Tongue (tissue), 2 donors: Measurements from ENCODE around the gene GALNS. TPM values are rescaled to one million over a fixed set of nuclear protein-coding genes. Genes with fewer than 3 reads are reported as not detected.
"Not testable (repeated sequence)": the region's sequence is repeated elsewhere in the genome, so short reads cannot be mapped to it uniquely, and the experiment has no call there.

Experiments
- DNase-seq: peaks from one replicate; pipeline ENCODE4 v3.0.0-alpha.2; 2015
- total RNA-seq: library from RNA; depleted of rRNA; stranded (reverse); fragments of >200 nt; gene quantifications from one replicate; pipeline ENCODE4 v1.2.3, GENCODE V29; 2014

The GALNS gene
- total RNA-seq, 1 donor from 2014 or later: 18.4 TPM

DNA sequence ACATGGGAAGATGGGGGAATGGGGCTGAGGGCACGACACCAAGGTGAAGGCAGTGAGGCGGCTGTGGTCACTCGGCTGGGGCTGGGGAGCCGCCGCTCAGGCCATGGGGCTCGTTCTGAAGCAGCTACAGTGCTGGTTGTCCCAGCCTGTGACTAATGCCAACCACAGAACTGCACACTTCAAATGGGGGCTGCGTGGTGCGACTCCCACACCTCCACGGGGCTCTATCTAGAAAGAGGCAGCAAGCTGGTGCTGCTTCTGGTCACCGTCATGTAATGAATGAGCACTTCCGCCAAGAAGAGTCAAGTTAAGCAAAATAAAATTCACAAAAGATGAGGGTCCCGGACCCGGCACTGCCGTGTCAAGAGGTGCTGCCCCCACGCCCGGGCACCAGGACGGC is 20.0 kb downstream of the GALNS start:
- no peak for DNase-seq

DNA sequence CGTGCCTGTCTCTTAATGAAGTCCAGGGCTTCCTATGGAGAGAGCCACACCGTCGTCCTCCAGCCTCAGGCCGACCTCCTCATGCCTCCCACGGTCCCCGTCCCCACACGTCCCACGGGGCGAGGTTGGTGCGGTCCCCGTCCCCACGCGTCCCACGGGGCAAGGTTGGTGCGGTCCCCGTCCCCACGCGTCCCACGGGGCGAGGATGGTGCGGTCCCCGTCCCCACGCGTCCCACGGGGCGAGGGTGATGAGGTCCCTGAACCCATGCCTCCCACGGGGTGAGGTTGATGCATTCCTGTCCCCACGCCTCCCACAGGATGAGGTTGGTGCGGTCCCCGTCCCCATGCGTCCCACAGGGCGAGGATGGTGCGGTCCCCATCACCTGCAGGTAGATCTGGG is 20.9 kb downstream of the GALNS start:
- no peak for DNase-seq

DNA sequence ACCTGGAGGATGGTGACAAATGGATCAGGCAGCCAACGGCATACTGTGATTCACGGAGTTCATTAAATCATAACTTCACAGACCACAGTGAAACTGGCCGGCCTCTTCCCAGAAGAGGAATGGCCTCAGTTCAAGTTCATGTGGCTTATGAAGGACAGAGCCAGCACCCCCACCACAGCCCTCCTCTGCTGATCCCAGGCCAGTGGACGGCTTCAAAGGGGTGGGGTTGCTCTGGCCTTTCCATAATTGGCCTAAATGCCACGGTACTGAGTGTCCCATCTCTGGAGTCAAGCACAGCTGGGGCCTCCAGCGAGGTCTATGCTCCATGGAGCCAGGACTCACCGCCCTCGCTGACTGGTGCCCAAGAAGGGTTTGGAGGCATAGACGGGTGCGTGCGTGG is 21.4 kb downstream of the GALNS start:
- DNase-seq: no peak

DNA sequence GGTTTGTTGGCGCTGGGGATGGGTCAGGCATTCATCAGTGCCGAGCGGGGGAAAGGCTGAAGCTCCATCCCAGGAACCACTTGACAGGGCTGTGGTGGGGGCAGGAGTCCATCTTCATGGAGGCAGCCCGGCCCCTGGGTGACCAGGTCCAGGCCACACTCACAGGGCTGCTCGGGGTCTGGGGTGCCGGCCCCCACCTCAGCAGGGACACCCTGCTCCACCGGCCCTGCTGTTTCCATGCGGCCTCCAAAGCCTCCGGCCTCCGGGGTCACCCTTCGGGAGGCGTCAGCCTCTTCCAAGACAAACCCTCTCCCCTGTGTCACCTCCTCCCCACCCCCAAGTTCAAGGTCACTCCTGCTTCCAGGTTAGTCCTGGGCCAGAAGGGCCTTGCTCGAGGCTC is 22.1 kb downstream of the GALNS start:
- DNase-seq: no peak

DNA sequence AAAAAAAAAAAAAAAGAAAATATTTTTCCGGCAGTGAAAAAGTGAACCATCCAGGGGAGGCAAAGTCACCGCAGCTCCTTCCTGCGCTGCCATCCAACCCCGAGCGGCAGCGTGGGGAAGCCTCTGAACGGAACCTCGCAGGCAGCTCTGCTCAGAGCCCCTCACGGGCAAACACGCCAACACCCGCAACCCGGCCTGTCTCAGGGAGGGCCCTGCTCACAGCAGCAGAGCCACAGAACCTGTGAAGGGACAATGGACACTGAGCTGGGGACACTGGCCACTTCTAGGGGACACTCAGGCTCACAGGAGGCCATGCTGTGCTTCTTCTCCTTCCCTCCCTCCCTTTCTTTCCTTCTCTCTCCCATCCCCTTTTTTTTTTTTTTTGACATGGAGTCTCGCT is 23.7 kb downstream of the GALNS start:
- DNase-seq: no peak

DNA sequence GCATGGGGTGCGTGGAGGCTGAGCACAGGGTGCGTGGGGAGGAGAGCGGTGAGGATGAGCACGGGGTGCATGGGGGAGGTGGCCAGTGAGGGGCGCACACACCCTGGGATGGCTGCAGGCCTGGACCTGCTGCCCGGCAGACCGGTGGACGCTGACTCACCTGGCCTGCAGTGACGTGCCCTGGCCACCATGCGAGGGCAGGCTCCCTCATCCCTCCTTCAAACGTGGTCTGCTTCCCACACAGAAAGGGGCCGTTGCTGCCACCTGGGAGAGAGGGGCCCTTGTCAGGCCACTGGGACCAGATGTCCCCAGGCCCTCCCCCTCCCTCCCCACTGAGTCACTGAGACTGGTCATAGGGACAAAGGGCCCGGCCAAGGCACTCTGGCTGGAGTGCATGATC is 24.9 kb downstream of the GALNS start:
- no peak for DNase-seq

DNA sequence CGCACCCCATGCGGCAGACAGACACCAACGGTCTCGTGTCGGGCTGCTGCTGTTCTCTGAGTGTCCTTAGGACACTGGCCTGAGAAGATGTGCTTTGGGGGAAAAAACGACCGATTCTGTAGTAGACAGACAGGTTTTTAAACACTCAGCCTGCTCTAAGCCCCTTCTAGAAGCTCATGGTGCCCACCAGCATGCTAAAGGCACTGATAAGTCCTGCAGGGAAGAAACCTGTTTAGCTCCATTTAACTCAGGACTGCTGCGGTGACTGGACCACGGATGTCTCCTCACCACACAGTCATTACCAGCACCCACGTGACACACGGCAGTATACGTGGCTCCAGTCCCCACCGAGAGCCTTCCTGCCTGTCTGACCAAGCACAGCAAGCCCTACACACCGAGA is 26.0 kb downstream of the GALNS start:
- no peak for DNase-seq

DNA sequence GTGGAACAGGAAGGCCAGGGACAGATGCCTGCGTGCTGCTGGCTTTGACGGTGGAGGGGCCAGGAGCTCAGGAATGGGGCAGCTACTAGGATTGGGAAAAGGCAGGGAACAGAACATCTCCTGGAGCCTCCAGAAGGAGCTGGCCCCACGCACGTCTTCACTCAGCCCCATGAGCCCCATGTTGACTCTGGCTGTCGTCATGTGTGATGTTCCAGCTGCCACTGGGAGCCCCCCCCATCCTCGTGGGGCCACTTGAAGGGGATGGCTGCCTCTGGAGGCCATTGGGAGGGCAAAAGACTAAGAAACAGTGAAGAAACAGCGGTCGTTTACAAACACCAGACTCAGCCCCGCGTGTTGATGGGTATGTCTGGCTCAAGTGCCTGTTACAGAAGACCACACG is 26.5 kb downstream of the GALNS start:
- no peak for DNase-seq

DNA sequence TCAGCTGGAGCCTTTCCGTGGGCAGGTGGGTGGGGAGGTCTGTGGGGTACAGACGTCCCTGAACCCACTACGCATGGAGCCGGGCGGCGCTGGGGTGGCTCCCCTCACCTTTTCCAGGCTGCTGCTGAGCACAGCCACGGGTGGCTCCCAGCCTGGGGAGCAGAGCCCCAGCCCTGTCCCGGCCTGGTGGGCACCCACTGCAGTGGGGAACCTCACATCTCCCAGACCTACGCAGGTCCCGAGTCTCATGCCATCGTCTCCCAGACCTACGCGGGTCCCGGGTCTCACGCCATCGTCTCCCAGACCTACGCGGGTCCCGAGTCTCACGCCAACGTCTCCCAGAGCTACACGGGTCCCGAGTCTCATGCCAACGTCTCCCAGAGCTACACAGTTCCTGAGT is 28.0 kb downstream of the GALNS start:
- DNase-seq: no peak

DNA sequence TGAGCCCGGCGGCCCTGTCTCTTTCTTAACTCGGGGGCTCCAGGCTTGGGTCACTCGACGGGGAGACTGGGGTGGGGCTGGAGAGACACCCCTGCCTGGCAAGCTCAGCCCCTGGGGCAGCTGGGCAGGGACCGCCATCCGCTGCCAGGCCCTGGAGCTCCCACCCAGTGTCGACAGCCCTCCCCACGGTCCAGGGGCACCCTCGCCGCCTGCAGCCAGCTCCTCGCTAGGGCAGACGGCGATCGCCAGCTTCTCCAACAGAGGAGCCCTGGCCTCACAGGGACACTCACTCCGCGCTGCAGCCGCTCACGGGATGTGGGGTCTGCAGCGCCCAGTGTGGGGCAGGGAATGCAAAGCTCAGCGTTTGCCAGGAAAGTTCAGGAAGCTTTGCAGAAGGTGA is 29.0 kb downstream of the GALNS start:
- DNase-seq: no peak

DNA sequence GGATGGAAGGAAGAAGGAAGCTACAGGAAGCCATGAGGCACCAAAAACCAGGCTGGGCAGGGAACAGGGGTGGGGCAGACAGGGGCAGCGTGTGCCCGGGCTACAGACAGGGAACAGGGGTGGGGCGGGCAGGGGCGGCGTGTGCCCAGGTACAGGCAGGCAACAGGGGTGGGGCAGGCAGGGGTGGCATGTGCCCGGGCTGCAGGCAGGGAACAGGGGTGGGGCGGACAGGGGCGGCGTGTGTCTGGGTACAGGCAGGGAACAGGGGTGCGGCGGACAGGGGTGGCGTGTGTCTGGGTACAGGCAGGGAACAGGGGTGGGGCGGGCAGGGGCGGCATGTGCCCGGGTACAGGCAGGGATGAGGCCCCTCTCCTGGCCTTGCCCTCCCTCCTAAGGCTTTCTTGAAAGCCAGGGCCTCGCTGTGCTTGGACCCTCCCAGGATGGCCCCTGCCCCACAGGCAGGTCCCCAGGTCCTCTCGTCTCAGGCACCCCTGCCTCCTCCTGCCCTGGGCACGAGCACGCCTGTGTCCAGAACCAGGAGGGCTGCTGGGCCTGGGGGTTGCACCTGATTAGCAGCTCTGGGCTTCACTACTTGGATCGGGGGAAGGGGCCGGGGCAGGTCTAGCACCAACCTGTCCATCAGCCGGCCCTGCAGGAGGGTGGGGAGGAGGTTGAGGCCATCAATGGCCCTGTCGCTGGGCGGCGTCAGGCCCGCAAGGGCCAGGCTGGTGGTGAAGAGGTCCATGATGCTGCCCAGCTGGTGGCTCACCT is 30.5 kb downstream of the GALNS start:
- DNase-seq: no peak

DNA sequence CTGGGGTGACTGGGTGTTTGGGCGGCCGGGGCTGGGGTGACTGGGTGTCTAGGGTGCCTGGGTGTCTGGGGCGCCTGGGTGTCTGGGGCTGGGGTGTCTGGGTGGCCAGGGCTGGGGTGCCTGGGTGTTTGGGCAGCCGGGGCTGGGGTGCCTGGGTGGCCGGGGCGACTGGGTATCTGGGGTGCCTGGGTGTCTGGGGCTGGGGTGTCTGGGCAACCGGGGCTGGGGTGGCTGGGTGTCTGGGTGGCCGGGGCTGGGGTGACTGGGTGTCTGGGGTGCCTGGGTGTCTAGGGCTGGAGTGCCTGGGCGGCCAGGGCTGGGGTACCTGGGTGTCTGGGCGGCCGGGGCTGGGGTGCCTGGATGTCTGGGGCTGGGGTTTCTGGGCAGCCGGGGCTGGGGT is 31.6 kb downstream of the GALNS start:
- DNase-seq: no peak

DNA sequence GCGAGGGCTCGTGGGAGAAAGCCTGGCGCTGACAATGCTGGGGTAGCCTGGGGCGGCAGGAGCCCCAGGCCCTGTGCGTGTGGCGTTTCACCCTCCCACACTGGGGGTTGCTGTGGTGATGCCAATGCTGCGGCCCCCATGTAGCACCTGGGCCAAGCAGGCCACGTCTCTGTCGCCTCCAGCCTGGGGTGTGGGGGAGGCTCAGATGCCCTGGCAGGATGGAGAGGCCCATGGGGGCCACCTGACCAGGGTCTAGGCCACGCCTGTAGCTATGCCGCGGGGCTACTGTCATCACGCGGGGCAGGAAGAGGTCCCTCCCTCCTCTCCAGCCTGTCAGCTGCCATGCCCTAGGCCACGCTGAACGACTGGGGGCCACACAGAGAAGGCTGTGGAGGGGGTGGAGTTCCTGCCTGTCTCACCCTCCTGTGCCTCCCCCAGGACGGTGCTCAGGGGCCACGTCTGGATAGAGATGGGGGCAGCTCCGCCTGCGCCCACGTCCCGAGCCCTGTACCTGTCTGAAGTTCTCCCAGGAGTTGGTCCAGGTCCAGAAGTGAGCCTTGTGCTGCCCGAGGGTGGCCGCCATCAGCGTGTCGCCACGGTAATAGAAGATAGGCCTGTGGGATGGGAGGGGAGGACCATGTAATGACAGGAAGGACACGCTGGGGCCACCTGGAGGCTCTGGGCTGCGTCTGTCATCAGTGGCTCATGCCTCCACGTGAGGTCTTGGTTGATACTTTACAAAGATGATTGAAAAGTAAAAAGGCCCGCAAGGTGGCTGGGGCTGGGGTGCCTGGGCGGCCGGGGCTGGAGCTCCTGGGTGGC is 32.3 kb downstream of the GALNS start:
- DNase-seq: no peak

DNA sequence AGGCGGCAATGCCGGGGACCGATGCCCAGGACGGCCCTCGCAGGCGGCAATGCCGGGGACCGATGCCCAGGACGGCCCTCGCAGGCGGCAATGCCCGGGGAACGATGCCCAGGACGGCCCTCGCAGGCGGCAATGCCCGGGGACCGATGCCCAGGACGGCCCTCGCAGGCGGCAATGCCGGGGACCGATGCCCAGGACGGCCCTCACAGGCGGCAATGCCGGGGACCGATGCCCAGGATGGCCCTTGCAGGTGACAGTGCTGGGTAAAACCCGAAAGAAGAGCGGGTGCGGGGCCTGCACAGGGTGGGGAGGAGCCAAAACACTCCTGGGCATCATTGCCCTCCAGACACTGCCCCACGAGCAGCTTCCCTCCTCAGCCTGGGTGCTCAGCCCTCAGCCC is 33.1 kb downstream of the GALNS start:
- not testable (repeated sequence) for DNase-seq

DNA sequence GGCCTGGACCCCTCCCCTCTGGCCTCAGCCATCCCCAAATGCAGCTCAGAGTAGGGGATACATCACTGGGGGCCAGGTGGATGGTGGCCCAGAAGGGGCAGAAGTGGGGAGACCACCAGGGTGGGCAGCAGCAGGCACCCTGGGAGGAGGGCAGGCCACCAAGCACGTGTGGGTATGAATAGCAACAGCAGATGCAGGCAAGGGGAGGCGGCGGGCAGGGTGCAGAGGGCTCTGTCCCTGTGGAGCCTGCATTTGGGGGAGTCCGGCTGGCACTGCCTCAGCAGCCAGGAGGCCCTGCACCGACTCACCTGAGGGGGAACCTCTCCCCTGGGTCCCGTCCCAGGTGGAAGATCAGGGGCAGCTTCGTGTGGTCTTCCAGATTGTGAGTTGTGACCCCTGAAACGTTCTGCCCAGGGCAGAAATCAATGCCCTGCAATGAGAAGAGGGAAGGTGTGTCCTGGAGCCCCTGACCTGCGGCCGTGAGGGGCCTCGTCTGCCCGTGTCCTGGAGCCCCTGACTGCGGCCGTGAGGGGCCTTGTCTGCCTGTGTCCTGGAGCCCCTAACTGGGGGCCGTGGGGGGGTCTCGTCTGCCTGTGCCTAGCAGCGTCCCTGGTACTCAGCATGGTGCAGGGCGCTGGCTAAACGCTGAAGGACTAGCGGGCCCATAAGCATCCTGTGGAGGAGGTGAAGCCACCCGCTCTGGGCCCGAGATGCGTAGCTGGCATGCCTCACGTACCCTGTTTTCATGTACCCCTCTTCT is 34.3 kb downstream of the GALNS start:
- DNase-seq: no peak

DNA sequence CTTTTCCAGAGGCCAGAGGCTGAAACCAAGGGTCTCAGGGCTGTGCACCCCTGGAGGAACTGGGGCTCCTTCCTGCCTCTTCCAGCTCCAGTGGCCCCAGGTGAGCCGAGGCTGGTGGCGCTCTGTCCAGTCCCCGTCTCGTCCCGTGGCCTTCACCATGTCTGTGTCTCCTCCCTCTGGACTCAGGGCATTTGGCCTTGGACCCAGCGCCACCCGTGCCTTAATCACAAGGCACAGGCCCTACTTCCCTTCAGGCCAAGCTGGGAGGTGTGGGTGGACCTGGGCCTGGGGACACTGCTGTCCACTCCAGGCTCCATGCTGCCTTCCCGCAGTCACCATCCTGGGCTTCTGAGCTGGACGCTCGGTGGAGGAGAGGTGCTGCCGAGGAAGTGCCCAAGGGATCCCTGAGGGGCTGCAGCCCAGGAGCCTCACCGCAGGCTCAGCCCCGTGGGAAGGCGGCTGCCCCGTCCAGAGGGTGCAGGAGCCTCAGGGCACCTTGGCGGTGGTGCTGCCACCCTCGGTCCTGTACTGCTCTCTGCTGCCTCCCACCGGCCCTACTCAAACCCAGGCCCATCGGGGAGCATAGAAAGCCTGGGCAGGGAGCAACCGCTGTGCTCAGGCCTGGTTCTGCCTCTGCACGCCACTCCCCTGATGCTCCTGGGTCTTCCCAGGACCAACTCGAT is 35.4 kb downstream of the GALNS start:
- DNase-seq: no peak

DNA sequence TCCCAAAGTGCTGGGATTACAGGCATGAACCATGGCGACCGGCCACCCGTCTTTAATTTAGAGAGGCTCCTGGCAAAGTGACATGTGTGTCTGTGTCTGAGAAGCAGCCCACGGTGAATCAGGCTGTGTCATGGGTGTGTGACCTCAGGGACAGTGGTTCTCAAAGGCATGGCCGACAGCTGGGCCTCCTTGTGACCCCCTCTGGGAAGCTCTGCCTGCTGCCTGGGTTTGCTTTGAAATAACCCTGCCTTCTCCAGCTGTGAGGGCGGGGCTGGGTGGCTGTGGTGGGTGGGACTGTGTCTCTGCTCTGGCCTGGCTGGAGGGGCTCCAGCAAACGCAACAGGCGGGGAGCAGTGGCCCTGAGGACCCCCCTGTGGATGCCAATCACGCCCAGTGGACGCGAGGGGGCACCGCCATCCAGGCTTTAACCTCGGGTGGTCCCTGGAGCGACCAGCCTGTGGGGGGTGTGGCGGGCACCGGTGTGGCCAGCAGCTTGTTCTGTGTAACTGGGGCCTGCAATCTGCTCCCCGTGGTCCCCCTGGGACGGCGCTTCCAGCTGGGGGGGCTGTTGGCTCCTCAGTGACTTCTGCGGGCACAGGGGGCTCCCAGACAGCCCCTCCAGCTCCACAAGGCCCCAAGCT is 36.2 kb downstream of the GALNS start:
- DNase-seq: no peak

DNA sequence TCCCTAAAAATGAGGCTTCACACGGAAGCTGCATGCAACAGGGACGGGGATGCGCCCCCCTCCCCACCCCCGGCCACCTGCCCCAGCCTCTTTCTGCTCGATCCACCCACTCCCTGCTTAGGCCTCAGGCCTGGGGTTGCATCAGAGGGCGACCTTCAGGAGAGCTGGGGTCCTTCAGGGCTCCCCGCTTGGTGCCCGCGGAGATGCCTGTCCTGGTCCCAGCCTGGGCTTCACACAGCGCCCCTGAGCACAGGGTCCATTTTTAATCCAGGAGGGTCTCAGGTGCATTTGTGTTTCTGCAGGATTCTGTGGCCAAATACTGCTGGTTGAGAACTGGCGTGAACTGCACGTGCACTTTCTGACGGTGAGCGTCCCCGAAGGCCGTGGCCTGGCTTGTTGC is 37.6 kb downstream of the GALNS start:
- DNase-seq: no peak

DNA sequence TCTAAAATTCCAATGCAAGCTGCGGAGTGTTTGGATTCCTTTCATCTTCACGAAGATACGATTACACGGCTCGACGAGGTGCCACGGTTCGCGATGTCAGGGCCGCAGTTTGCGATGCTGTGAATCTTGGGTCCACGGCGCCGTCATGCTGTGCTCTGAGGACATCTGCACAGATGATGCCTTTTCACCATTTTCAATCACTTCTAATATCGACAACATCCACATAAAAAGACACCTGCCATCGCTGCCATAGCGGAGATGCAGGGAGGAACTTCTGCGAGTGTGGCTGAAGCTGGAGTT is 38.2 kb downstream of the GALNS start:
- no peak for DNase-seq

DNA sequence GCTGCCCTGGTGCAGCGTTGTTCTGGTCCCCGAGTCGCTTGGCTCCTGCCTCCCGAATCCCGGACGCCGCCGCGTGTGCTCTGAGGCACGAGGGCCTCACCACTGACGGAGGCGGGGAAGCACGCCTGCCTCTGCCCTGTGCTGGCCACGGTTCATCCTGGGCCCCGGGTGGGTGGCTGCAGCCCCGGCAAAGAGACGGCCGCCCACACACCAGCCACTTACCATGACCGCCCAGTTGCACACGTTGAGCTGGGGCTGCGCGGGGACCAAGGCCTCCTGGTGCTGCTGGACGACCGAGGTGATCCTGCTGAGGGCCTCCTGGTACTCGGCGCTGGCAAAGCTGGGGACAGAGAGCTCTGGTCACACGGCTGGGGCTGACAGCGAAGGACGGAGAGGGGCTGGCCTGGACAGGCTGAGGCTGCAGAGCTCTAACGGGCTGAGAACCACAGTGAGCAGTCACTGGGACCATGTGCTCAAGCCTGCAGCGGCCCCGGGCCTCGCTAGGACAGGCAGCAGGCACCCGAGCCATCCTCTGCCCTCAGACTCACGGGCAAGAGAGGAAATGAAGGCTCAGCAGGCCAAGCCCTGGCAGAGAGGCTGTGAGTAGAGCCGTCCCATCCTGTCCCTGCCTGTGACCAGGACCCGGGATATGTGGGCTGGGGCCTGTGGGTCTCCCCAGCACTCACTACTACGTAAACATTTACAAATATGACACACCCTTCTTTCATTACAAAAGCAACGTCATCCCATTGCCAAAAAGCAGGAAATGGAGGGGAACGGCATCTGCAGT is 38.8 kb downstream of the GALNS start:
- DNase-seq: no peak
